ENCODE measurements around the gene OR8D4. TPM values are rescaled to one million over a fixed set of nuclear protein-coding genes. Genes with fewer than 3 reads are reported as not detected.
A peak's percentile ranks its signal among the peaks of the same experiment; 100 is the strongest.

The OR8D4 gene
- total RNA-seq = not detected in 2 replicates
- not detected in 2 replicates for polyA plus RNA-seq
- polyA plus RNA-seq (2011; cell fraction: cytosol; rRNA removed) = not detected in 2 replicates
- polyA plus RNA-seq (2011; cell fraction: nucleus; rRNA removed) = not detected in 2 replicates
- polyA plus RNA-seq (2012) = not detected in 2 replicates
- polyA minus RNA-seq = not detected in 2 replicates
- polyA minus RNA-seq (2011; cell fraction: cytosol; rRNA and poly(A)+ RNA removed) = not detected
- not detected in 2 replicates for polyA minus RNA-seq (2011; cell fraction: nucleus; rRNA and poly(A)+ RNA removed)
- Bru-seq, nascent RNA = not detected
- BruChase-seq, experiment 1, labeled RNA remaining after a 6-hour chase = percentile 14 among the genes with signal in this experiment
- percentile 26 among the genes with signal in this experiment for BruChase-seq, experiment 2, labeled RNA remaining after a 2-hour chase
- long read RNA-seq = 0 reads

DNA sequence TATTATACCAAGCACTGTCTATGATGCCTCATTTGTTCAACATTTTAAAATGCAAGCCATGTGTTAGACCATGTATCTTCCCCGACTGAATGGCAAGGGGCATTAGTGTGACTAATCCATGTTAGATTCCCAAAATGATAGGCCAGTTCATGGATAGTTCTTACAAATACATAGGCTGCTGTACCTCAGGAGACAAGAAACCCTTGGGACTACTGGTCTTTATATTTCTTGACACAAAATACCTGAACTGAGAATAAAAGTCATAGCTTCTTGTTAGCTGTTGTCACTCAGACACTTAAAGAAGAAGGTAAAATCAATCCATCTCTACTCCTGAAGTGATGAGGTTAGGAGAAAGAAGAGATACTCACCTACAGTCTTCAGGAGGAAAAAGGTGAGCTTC, at the start of gene OR8D4:
OR8D4 (plus strand) TSS at position 301 of the 400 bp plus-strand sequence. CDS start 4,265 bp downstream, outside the sequence.
- Histone ChIP-seq H3K27ac (ENCODE audit: insufficient read depth, low read depth, low read length) (no peak within 1 kb of the TSS), H2AFZ (ENCODE audit: low read depth, low read length) (no peak within 1 kb of the TSS), H3K4me1 (ENCODE audit: control insufficient read depth, extremely low read depth, insufficient read depth, low read length) (no peaks in the 10 kb centered on the region), H3K27me3 (ENCODE audit: control insufficient read depth in 2 of 2, insufficient read depth in 2 of 2, low read length in 2 of 2) (no peaks in the 10 kb centered on the region), H3K9me3 (replicated peaks; ENCODE audit: control insufficient read depth, insufficient read depth, low read length) (no peaks in the 10 kb centered on the region), H3K9me1 (replicated peaks; ENCODE audit: control insufficient read depth, extremely low read depth, insufficient read depth, low read length) (no peaks in the 10 kb centered on the region), H3K79me2 (ENCODE audit: control insufficient read depth, insufficient read depth, low read length) (no peaks in the 10 kb centered on the region), H3K4me3 (replicated peaks in 1 of 3; ENCODE audit: insufficient read depth in 1 of 3, low read depth in 1 of 3, low read length in 3 of 3) (no peak within 1 kb of the TSS), H3K36me3 (ENCODE audit: control insufficient read depth in 2 of 2, extremely low read depth in 1 of 2, insufficient read depth in 2 of 2, low read length in 2 of 2) (no peaks in the 10 kb centered on the region), H3K4me2 (ENCODE audit: insufficient read depth, low read length) (no peak within 1 kb of the TSS), H4K20me1 (replicated peaks; ENCODE audit: control insufficient read depth, extremely low read depth, insufficient read depth, low read length) (no peaks in the 10 kb centered on the region), H3K9ac (replicated peaks; ENCODE audit: extremely low read depth, insufficient read depth, low read length) (no peak within 1 kb of the TSS)
- DNase-seq (ENCODE audit: low read depth, low spot score) (no peak), FAIRE-seq (no peak)
- ChIA-PET POLR2A (no interaction called here), CTCF (no interaction called here)
- TF ChIP-seq, protein P1, sequence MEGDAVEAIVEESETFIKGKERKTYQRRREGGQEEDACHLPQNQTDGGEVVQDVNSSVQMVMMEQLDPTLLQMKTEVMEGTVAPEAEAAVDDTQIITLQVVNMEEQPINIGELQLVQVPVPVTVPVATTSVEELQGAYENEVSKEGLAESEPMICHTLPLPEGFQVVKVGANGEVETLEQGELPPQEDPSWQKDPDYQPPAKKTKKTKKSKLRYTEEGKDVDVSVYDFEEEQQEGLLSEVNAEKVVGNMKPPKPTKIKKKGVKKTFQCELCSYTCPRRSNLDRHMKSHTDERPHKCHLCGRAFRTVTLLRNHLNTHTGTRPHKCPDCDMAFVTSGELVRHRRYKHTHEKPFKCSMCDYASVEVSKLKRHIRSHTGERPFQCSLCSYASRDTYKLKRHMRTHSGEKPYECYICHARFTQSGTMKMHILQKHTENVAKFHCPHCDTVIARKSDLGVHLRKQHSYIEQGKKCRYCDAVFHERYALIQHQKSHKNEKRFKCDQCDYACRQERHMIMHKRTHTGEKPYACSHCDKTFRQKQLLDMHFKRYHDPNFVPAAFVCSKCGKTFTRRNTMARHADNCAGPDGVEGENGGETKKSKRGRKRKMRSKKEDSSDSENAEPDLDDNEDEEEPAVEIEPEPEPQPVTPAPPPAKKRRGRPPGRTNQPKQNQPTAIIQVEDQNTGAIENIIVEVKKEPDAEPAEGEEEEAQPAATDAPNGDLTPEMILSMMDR (IDR thresholded peaks at IDR 0.05; ENCODE audit: extremely low read depth in 1 of 2, insufficient read depth in 1 of 2, low read depth in 1 of 2, low read length in 2 of 2) = no peak
- TF ChIP-seq, protein P2, sequence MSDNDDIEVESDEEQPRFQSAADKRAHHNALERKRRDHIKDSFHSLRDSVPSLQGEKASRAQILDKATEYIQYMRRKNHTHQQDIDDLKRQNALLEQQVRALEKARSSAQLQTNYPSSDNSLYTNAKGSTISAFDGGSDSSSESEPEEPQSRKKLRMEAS (IDR thresholded peaks at IDR 0.05; ENCODE audit: insufficient read depth, insufficient read length) = no peak
- TF ChIP-seq MYC (IDR thresholded peaks at IDR 0.05; ENCODE audit: low read depth, low read length) = no peak
- TF ChIP-seq POLR2A (IDR thresholded peaks at IDR 0.05; ENCODE audit: low read depth, low read length) = no peak
- no peak for TF ChIP-seq EZH2 (IDR thresholded peaks at IDR 0.05; ENCODE audit: borderline replicate concordance, low read depth, low read length, severe bottlenecking)
- TF ChIP-seq JUN (IDR thresholded peaks at IDR 0.05; ENCODE audit: borderline replicate concordance, insufficient read depth, insufficient read length, low read depth) = no peak
- no TSS peak for BruUV-seq (replicated peaks)
- intact Hi-C loops (cut with micrococcal nuclease) (no loop called here), dilution Hi-C loops (cut with MboI; ENCODE audit: extremely low pct_ligation_motif_present, low sequenced_read_pairs) (no loop called here)
